ENCODE measurements around the gene CDH13.

The CDH13 gene

DNA sequence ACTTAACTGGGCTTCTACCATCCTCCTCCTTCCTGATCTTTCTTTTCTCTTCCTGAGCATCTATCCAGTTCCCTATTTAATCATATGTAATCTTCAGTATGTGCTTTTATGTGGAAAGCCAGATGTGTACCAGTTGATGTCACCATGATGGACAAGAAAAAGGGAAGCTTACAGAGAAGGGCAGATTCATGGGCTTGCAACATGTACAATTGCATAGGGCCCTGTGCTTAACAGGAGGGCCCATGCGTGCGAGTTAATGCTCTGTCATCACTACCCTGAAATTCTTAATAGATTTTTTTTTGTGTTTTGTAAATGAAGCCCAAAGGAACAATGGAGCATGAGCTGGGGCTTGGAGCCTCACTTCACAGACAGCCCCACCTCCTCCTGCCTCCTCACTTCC is 124.3 kb downstream of the CDH13 start:
- DNase-seq: no peak

DNA sequence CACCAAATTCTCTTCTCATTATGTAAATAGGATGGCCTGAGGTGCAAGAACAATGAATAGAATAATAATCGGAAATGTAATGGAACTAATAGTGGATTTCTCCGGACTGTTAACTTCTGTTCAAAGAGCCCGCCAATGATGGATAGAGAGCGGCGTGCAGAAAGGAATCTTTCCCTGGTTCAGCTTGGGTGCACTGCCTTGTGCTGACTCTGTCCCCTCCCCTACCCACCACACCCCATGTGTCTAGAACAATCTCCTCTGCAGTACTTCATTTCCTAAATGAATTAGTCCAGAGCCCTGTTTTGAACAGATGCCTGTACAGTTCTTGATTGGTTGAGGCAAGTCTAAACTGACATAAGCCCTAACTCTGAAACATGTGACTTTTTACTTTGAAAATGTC is 125.4 kb downstream of the CDH13 start:
- no peak for DNase-seq

DNA sequence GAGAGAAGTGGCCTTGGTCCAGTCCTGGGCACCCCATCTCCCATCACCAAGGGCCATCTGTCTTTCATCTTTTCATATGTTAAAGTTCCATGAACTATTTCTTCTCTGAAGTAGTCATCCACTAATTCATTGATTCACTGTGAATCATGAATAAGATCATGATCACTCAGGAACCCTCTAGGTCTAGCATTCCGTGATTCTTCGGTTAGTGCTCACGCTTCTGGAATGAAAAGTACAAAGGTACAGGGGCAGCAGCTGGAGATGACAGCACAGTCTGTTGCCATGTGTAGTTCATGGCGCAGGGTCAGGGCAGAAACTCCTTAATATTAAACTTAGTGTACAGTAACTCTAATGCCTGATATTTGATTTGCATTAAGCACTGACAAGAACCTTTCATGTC is 127.1 kb downstream of the CDH13 start:
- DNase-seq: no peak

DNA sequence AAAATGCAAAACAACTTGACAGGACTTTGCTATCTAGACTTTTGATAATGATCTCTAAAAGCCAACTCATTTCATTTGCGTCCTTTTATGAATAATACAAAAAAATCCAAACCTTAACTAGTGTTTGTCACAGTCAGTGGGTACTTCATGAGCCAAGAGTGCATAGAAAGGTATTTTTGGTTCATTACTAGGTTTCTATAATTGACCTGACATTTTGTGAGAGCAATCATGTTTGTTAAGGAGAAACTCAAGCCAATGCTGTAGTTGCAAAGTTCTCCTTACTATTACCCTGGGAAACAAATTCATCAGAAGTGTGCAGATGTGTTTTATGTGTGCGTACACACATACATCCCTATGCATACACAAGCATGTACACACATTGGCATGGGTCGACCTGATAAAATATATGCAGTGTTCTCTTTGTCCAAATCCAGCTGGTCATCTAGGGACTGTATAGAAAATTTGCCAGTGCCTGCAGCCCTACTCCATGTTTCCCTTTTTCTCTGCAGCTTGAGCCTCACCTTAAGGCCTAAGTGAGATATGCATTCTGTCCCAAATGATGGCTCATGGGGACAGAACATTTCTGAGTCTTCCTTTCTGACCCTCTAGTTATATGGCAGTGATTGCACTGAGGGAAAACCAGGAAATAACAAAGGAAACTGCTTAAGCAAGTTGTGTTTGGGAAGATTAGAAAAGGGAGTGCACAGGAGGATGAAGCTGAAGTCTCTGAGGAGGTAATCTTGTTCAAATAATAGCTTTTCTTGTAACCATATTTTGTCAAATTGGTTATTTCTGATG is 128.1 kb downstream of the CDH13 start:
- DNase-seq: no peak

DNA sequence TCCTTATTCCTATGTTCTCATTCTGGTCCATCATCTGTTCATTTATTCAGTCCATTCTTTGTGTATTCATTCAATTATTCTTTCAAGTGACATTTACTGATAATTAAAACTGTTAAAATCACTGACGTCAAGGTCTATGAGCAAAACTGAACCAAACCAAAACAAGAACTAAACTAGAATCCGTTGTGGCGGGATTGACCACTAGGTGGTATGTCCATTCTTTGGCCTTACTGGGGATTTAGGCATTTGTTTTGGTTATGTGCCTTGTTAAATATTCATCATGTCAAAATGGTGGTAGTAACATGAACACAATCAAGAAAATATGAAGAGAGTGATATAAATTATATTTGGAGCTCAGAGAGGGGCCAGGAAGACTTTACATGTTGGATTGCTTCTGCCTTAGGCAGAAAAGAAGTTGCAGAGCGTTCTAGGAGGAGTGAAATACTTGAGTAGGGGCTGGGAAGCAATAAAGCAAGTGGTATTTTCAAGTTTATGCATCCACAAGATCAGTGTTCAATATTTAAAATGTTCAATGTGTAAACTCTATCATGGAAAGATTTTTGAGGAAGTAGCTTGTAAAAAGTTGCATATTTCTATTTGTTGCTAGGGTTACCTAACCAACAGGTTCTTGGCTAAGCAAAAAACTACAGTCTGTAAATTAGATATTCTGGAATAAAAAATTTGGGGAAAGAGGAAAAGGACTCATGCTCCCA is 129.0 kb downstream of the CDH13 start:
- no peak for DNase-seq

DNA sequence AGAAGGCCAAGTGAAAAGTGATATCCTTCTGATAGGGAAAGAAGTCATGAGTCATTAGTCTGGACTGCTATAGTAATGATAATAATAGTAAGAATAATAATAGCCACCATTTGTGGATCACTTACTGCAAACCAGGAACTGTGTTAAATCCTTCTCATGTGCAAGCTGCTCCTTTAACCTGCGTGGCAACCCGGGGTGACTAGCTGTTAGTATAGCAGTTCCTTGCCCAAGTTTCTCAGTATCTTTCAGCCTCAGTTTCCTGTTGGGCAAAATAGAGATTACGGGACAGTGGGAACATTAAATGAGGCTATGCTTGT is 129.5 kb downstream of the CDH13 start:
- DNase-seq: no peak

DNA sequence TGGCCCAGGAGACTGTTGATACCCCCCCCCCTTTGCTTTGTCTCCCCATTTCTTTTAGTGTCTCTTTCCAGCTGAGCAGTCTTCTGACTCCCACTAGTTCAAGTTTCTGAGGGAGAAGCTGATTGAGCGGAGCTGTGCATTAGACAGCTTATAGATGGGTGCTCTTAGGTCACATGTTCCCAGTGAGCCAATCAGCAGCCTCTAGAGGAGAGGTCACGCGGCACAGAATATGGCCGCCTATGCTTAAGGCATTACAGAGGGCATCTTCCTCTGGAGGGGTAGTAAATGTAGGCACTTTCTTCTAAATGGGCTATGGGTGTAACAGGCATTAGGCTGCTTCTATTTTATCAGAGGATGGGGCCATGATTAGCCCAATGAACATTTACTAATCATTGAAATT is 131.6 kb downstream of the CDH13 start:
- DNase-seq: no peak

DNA sequence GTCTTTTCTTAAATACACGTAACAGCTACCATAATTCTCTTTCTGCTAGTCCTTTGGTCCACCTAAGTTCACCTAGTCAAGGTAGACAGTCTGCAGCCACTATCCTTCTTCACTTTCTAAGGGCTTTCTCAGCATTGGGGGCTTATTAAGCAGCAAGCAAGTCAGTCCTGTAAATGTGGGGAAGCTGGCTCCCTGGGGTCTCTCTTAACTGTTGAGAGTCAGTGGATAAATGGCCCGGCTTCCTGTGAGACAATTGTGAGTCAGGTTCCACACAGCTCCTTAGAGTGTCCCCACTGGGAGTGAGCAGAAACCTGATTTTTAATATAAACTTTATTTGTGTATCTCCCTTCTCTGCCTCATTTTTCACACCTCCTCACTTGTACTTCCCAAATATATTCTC is 132.1 kb downstream of the CDH13 start:
- no peak for DNase-seq

DNA sequence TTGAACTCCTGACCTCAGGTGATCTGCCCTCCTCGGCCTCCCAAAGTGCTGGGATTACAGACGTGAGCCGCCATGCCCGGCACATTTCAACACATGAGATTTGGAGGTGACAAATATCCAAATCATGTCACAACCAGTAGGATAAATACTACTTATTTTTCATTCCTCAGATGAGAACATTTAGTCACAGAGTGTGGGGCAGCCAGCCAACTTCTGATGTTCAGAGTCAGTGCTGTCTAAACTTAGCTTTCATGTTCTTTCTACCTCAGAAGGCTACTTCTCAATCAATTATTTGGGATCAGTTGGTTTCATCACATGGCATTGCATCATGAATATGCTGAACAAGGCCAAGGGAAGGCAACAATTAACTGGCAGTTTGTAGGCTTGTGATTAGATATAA is 134.5 kb downstream of the CDH13 start:
- DNase-seq: no peak

DNA sequence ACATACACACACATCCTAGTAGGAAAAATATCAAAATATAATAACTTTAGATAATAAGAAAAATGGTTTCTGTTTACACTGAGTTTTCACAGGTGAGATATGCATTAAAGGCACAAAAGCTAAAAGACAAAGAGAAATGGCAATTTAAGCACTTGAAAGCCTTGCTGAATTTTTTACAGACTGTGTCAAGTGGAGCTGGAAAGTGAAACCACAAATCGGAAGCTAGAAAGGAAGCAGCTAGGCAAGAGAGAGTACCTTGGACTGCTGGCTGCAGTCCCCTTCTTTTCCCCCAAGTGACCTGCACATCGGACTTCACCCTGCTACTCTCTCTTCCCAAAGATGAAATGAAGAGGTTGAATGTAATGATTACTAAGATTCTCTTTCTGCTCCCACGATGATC is 135.1 kb downstream of the CDH13 start:
- DNase-seq: peak in 1 of 2 experiments; percentile 14

DNA sequence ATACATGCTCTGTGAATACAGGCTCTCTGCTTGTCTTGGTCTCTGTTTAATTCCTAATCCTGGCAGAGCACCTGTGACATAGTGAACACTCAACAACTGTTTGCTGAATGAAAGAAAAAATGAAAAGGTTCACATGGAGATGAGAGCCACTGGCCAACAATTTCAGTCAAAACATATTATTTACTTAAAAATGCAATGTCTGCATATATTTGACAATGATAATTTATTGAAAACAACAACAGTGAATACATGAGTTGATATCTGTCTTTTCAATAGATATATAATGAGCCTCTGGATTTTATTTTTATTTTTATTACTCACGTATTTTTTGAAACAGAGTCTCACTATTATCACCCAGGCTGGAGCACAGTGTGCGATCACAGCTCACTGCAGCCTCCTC is 136.6 kb downstream of the CDH13 start:
- DNase-seq: no peak

DNA sequence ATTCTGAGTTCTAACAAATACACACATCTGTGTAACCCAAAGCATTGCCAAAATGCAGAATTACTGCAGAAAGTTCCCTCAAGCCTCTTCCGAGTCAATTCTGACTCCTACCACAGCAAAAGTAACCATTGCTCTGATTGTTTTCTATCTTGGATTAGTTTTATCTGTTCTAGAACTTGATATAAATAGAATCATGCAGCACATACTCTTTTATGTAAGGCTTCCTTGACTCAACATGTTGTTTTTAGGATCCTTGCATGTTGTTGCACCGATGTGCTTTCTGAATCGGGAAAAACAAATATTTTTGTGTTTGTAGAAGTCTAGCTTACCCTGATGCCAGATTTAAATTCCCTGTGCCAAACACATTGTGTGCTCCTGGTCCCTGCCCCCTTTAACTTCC is 140.4 kb downstream of the CDH13 start:
- DNase-seq: no peak

DNA sequence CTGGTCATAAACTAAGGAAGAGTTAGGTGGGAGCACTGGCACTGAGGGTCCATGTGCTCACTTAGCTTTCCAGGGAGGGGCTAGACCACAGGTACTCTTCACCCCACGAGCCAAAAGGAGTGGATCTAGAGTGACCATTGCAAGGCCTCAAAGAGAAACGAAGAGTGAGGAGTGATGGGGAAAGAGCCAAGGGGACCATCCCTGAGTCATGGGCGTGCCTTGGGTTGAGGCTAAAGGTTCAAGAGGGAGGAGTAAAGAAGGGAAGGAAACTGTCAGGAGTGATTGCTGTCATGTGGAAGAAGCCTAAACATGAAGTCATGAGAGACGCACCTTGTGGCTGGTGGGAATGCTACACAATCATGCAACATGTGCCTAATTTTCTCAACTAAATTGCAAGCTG is 141.0 kb downstream of the CDH13 start:
- DNase-seq: no peak

DNA sequence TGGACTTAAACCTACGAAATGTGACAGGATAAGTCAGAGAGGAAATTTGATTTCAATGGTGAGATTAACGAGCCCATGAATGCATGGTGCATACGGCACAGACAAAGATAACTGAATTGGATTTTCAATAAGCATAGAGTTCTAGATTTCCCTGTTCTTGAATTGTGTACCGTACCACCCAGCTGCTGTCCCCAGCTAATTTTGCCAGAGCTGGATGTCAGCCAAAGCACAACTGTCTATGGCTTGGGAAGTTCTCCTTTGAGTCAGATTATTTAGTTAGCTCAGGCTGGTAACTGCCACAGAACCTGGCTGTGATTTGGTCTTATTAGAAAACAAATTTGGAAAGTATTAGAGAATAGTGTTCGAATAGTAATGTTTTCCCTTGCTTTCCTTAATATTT is 143.1 kb downstream of the CDH13 start:
- DNase-seq: no peak

DNA sequence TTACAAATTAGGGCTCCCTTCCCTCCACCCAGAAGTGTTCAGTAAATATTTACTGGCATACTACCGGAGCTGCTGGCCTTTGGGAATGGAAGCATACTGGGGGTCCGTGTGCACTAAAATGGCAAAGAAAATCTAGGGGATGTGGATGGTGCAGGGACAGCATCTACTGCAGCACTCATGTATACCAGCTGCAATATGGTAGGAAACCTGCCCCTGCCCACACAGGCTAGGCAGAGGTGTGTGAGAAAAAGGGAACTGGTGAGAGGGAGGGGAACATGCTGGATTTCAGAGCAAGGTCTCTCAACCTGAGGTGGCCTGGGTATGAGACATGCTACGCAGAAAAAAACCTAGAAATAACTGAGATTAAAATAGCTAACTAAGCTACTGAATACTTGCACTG is 145.4 kb downstream of the CDH13 start:
- DNase-seq: no peak

DNA sequence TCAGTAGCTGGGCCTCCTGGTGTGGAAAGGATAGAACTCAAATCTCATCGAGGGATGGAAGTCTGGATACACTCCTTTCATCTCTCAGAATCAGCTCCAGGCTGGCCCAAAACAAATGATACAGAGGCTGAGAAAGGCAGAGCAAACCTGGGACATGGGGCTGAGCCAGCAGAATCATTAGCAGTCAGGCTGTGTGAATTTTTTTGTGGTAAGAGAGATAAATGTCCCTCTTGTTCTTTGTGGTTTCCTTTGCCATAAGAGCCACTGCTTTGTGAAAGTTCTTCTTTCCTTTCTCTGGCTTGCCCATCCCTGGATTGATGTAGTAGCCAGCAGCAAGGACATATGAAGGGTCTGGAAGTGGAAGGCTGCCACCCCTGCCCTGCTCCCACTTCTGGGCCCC is 146.2 kb downstream of the CDH13 start:
- no peak for DNase-seq

DNA sequence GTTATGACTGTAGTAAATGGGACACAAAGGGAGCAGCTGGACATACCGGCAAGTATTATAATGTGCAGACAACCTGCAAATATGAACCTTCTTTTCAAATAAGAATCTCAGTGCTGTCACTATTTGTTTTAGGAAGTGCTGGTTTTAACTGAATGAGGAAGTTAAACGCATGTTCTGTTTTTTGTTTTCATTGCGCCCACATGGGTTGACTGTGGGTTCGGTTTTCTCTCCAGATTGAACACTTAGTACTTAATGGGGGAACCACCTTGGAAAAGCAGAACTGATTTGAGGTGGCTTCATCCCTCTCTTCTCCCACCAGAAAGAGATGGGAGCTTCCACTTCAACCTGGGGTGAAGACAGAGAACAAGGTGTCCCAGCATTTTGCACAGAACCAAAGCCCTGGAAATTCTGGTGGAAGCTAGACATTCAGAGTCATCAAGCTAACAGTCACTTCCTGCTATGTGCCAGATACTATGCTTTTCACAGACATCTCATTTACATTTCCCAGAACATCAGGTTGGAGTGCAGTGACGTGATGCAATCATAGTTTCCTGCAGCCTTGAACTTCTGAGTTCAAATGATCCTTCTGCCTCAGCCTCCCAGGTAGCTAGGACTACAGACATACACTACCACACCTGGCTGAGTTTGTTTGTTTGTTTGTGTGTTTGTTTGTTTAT is 149.8 kb downstream of the CDH13 start:
- DNase-seq: no peak

DNA sequence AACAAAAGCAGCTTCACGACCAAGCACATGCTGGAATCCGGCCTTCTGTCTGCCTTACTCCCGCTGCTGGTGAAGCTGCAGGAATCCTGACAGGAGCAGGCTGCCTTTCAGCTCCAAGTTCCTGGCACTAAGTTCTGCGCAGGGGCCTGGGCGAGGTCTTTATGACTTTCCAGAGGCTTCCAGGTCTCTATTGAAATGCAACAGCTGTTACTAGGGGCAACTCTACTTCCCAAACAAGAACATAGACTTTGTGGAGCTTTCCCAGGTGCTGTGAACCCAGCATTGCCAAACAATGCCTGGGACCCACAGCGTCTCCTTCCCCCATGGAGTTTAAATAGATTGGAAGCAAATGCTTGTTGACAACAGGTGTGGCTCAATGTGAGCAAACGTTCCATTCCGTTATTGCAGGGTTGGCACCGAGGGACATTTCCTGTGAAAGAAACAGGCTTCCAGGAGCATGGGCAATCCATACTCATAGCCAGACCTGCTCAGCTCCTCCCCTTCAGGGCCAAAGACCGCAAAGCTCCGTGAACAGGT is 156.0 kb downstream of the CDH13 start:
- no peak for DNase-seq

DNA sequence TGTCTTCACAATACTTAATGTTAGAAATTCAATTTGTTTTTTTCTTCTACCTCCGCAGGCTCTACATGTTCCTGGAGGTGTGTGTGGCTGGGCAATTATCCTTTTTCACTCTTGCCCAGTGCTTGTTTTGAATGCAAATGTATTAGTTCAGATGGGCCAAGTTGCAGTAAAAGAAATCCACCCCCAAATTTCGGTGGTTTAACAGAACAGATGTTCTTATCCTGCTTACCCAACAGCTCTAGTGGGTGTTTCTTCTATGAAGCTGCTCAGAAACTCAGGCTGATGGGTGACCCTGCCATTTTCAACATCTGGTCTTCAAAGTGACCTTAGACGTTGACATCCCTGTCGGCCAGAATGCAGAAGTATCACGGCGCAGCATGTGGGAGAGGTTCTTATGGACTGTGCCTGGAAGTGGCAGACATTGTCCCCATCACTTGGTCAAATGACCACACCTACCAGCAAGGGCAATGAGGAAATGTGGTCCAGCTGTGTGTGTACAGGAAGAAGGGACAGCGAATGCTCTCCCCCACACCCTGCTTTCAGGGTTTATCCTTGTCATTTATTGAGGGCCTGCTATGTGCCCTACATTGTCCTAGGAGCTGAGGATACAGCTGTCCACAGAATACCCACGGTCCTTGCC is 157.3 kb downstream of the CDH13 start:
- no peak for DNase-seq

DNA sequence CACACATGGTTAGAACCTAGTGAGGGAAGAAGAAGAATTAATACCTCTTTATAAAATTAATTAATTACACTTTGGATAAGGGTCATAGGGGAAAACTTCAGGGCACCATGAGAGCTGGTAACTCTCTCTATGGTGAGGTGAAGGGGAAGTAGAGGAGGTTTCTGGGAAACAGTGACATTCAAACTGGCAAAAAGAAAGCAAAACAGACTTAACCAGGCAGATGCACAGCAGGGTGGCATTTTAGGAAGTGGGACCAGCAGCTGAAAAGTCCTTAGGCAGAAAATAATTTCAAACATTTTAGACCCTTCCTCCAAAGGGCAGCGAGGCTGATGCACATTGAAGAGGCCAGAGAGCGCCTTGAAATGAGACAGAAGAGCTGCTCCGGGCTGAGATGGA is 157.8 kb downstream of the CDH13 start:
- DNase-seq: no peak

DNA sequence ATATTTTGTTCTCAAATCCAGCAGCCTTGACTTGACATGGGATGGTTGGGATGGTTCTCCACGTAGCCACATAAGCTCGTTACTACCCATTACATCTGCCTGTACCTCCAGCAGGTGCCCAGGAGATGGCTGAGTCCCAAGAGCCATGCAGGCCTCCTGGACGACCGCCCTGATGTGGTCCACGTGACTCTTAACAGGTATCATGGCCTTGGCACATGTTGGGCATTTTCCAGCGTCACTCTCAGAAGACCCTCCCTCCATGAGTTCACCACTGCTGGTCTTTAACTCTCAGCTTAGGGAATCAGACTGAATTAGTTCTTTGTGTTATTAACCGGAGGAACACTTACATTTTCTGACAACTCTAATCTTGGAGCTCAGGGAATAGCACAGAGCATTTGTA is 161.5 kb downstream of the CDH13 start:
- DNase-seq: no peak

DNA sequence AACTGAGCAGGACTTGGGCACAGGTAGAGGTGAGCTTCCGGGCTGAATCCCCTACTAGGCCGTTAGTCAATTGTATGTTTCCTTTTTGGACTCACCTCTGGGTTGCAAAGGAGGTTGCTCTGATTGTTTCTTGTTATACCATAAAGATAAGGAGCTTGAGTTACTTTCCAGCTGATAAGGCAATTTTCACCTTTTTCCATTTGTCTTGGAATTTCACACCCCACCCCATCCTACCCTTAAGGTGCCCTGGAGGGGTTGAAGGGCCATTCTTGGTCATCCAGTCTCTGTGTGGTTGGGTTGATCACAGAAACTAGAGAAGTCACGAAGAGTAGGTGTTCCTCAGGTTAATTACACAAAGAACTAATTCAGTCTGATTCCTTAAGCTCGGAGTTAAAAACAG is 162.2 kb downstream of the CDH13 start:
- no peak for DNase-seq

DNA sequence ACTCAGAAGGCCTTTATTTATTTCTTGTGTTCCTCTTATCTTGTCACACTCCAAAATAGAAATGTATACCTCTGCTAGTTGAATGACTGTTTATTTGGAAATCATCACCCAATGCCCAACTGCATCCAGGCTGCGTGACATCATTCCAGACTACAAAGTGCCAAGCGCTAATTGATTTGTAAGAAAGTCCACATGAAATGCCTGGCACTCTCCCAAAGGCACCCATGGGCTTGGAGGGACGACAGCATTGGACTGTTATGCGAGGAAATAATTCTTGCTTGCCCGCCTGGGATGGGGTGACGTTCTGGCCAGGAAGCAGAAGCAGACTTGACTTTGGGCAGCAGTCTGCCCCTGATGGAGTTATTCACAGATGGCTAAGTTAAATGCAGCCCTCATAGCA is 165.9 kb downstream of the CDH13 start:
- DNase-seq: no peak
